Type B pancreatic cell (in vitro differentiated cells): ENCODE results near the gene ACTA2. TPM values are rescaled to one million over a fixed set of nuclear protein-coding genes. Genes with fewer than 3 reads are reported as not detected.

Experiments used
- DNase-seq: peaks from one replicate; pipeline ENCODE4 v3.0.0; 2021; ENCODE audit warnings: mixed read lengths; ENCODE audit not compliant: unreplicated experiment; ENCODE audit errors: extremely low spot score
- H3K27ac Mint-ChIP-seq: 2 replicates; pipeline ENCODE4 v1.8.0; 2021; ENCODE audit warnings: mild to moderate bottlenecking, mixed read lengths
- H3K27me3 Mint-ChIP-seq: 2 replicates; pipeline ENCODE4 v1.8.0; 2021; ENCODE audit warnings: mixed read lengths
- H3K36me3 Mint-ChIP-seq: 2 replicates; pipeline ENCODE4 v1.8.0; 2021; ENCODE audit warnings: mixed read lengths
- H3K4me1 Mint-ChIP-seq: one replicate; pipeline ENCODE4 v1.8.0; 2021; ENCODE audit warnings: mixed read lengths; ENCODE audit not compliant: unreplicated experiment
- H3K4me3 Mint-ChIP-seq: 2 replicates; pipeline ENCODE4 v1.8.0; 2021; ENCODE audit warnings: mild to moderate bottlenecking, mixed read lengths
- H3K9me3 Mint-ChIP-seq: 2 replicates; pipeline ENCODE4 v1.8.0; 2021; ENCODE audit warnings: mixed read lengths
- CTCF ChIP-seq: fragments of 200-600 bp; sonication (generic); conservative IDR thresholded peaks from 2 replicates; pipeline ENCODE4 v1.5.0; 2021; ENCODE audit warnings: antibody characterized with exemption, mild to moderate bottlenecking
- total RNA-seq: library from RNA; stranded (reverse); gene quantifications from 2 replicates; pipeline ENCODE4 v1.2.1, GENCODE V29; 2021; ENCODE audit warnings: low replicate concordance

ACTA2 gene
- total RNA-seq, 1 donor from 2014 or later: 76.5 TPM

GRCh38 chr10:88923520-88923919 lies 29.1 kb downstream of the ACTA2 start:
- DNase-seq: no peak
- Mint-ChIP-seq H3K9me3 (no peaks in the 10 kb centered on the region), H3K4me1 (peaks cover 29% of the 10 kb centered on the region), H3K27ac (no peak overlapping the region), H3K4me3 (no peak overlapping the region), H3K27me3 (no peaks in the 10 kb centered on the region), H3K36me3 (no peaks in the 10 kb centered on the region)
- TF ChIP-seq CTCF: no peak

GRCh38 chr10:88922041-88922440 lies 30.5 kb downstream of the ACTA2 start:
- Mint-ChIP-seq H3K36me3 (no peaks in the 10 kb centered on the region), H3K4me3 (no peak overlapping the region), H3K4me1 (peaks cover 22% of the 10 kb centered on the region), H3K27ac (no peak overlapping the region), H3K27me3 (no peaks in the 10 kb centered on the region), H3K9me3 (no peaks in the 10 kb centered on the region)
- no peak for DNase-seq
- no peak for TF ChIP-seq CTCF

GRCh38 chr10:88920986-88921593 lies 31.5 kb downstream of the ACTA2 start:
- DNase-seq: no peak
- Mint-ChIP-seq H3K4me1 (peaks cover 20% of the 10 kb centered on the region), H3K27ac (no peak overlapping the region), H3K9me3 (no peaks in the 10 kb centered on the region), H3K27me3 (no peaks in the 10 kb centered on the region), H3K4me3 (no peak overlapping the region), H3K36me3 (no peaks in the 10 kb centered on the region)
- TF ChIP-seq CTCF: no peak

GRCh38 chr10:88920198-88920597 lies 32.4 kb downstream of the ACTA2 start:
- H3K4me1 Mint-ChIP-seq: peaks cover 27% of the 10 kb centered on the region
- no peaks in the 10 kb centered on the region for H3K9me3 Mint-ChIP-seq
- H3K27ac Mint-ChIP-seq: no peak overlapping the region
- no peak for TF ChIP-seq CTCF
- H3K36me3 Mint-ChIP-seq: no peaks in the 10 kb centered on the region
- no peak for DNase-seq
- no peak overlapping the region for H3K4me3 Mint-ChIP-seq
- no peaks in the 10 kb centered on the region for H3K27me3 Mint-ChIP-seq

DNA sequence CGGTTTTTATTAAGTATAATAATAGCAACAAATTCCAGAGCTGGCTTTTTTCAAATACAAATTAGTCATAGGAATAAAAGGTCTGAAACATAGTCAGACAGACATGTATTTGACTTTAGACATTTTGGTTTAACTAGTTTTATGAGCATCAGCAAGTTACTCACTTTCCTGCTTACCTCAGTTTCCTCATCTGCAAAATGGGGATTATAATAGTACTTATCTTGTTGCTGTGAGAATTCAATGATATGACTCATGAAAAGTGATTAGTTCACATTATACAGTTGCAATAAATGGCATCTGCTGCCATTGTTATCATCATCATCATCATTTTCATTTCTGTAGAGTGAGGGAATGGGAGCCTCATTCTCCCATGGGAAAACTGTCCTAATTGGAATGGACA lies 33.5 kb downstream of the ACTA2 start:
- H3K36me3 Mint-ChIP-seq: no peaks in the 10 kb centered on the region
- no peak for DNase-seq
- TF ChIP-seq CTCF: no peak

More for the DNA sequence above, 33.5 kb downstream of the ACTA2 start:
- Mint-ChIP-seq H3K27ac (no peak overlapping the region), H3K27me3 (no peaks in the 10 kb centered on the region), H3K9me3 (no peaks in the 10 kb centered on the region), H3K4me1 (peaks cover 22% of the 10 kb centered on the region), H3K4me3 (no peak overlapping the region)
